GM18868 (cell line): ENCODE measurements around the gene CDCA3.
A peak's percentile ranks its signal among the peaks of the same experiment; 100 is the strongest.

Experiments used
- ATAC-seq: cut with Tn5 transposase; IDR thresholded peaks from one replicate; pipeline ENCODE4 v1.9.1; 2021; ENCODE audit warnings: mild to moderate bottlenecking, moderate library complexity; ENCODE audit not compliant: unreplicated experiment

Gene CDCA3

DNA sequence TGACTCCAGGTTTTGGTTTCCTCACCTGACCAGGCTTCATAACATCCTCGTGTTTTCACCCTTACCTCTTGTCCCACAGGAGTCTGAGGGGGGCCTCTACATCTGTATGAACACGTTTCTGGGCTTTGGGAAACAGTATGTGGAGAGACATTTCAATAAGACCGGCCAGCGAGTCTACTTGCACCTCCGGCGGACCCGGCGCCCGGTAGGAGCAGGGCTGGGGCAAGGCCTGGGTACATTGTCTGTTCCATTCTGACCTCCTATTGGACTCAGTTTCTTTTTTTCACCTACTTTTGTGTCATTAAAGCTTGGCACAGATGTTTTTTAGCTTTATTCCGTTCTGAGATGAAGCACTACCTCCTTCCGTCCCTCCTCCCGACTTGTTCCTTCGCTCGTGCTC lies 4.2 kb upstream of the CDCA3 start:
- ATAC-seq, result no peak

DNA sequence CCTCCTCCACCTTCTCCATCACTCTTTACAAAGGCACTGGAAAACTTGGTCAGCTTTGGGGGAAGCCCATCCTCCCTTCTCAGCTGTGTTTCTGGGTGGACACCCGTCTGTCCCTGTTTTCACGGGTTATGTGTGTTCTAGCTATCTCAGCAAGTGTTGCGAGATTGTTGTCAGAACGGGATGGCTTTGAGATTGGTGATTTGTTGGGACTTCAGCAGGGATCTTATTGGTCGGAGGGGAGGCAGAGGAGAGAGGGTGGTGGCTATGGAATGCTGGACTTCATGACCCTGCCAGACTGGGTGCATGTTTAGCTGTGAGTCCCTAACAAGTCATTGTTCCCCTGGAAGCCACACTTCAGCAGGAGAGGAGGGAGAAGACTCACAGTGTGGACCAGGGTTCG lies 3.0 kb upstream of the CDCA3 start:
- no peak for ATAC-seq

GRCh38 chr12:6853626-6854025 lies 2.5 kb upstream of the CDCA3 start:
- ATAC-seq, result no peak

DNA sequence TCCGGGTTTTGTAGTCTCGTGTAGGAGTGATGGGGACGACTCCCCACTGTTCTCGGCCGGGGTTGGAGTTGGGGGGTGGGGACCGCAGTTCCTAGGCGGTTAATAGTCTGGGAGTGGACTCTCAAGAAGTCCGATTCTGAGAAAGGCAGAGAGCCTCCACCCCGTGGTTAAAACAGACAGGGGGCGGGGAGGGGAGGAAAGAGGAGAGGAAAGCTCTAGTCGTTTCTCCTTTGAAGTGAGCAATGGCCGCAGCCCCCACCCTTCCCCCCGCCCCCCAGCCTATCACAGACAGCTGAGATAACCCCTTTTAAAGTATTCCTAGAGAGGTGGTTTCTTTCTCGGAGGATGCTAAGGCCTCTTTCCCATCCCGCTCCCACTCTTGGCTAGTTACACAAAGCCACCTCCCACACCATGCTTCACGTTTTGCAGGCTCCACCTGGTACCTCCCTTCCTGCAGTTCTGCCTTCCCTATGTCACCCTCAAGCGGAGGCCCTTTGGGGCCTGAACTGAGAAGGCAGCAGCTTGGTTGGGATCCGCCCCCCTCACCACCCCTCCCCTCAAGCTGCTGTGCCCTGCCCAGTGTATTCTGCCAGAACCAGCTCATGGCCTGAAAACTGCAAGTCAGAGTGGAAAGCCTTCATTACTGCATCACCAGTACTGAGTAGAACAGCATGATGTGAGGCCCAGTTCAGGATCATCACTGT lies 1.7 kb upstream of the CDCA3 start:
- ATAC-seq, result no peak

- peak; percentile 73 for ATAC-seq
These were observed 1.0 kb upstream of the CDCA3 start, which contains the start of gene USP5 for GRCh38 chr12:6851921-6852650. TSS of gene USP5 (plus strand) at chr12:6852150. CDS start at chr12:6852180, 30 bp downstream.

GRCh38 chr12:6850796-6851152 lies 312 bp downstream of the CDCA3 start:
- ATAC-seq, result no peak

- ATAC-seq, result no peak
These were observed 1.0 kb downstream of the CDCA3 start for GRCh38 chr12:6849976-6850560.

GRCh38 chr12:6849427-6849826 lies 1.7 kb downstream of the CDCA3 start:
- no peak for ATAC-seq

DNA sequence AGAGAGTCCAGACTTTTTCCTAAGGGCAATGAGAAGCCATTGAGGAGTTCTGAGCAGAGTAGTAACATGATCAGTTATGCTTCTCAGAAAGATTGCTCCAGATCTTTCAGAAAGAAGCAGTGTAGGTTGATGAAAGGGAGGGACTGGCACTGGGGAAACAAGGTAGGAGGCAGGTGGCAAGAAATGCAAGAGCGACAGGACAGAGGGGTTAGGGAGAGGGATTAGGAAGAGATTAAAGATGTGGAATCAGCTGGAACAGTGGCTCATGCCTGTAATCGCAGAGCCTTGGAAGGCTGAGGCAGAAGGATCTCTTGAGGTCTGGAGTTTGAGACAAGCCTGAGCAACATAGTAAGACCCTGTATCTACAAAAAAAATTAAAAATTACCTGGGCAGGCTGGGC lies 3.4 kb downstream of the CDCA3 start:
- ATAC-seq, result no peak

DNA sequence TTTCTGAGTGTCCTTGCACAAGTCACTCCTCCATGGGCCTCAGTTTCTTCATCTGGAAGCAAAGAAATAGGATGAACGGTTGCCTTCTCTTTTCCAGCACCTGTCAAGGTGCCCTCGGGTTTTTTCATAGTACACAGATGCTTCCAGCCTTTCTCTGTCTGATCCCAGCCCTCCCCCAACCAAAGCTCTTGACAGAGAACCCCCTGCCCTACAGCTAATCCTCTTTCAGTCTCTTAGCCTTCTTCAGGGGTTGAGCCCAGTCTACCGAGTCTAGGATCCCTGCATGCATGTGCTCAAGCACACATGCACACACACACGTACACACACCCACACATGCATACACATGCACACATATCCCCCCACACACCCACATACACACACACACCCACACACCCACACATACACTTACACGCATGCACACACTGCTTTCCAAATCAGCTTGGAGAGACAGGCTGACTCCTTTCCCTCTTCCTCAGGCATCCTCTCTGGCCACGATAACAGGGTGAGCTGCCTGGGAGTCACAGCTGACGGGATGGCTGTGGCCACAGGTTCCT lies 4.7 kb downstream of the CDCA3 start:
- ATAC-seq, result no peak

GRCh38 chr12:6845395-6845794 lies 5.7 kb downstream of the CDCA3 start:
- no peak for ATAC-seq

DNA sequence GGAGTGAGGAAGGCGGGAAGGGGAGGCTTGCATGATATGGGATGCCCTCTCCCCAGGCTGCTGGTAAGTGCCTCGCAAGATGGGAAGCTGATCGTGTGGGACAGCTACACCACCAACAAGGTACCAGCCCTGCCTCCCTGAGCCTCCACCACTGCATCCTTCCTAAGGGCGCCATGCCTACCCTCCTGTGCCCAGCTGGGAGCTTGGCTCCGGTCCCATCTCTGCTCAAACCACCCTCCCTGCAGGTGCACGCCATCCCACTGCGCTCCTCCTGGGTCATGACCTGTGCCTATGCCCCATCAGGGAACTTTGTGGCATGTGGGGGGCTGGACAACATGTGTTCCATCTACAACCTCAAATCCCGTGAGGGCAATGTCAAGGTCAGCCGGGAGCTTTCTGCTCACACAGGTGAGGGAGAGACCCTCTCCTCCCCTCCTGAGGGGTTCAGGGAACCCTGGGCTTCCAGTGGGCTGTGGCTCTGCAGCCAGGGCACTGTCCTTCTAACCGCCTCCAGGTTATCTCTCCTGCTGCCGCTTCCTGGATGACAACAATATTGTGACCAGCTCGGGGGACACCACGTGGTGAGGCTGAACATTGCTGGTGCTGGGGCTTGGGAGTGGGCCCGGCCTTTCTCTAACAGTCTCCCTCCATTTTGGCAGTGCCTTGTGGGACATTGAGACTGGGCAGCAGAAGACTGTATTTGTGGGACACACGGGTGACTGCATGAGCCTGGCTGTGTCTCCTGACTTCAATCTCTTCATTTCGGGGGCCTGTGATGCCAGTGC lies 7.8 kb downstream of the CDCA3 start:
- no peak for ATAC-seq

DNA sequence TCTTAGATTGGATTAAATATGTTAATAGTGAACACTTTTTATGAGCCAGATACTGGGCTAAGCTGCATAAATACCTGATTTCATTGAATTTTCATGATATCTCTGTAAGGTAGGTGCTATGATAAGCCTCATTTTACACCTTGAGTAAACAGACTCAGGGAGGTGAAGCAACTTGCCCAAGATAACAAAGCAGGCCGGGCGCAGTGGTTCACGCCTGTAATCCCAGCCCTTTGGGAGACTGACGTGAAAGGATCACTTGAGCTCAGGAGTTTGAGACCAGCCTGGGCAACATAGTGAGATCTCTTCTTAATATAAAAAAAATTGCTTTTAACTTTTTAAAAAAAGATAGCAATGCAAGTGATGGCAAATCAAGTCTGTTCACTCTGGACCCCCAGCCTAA lies 9.0 kb downstream of the CDCA3 start:
- no peak for ATAC-seq

DNA sequence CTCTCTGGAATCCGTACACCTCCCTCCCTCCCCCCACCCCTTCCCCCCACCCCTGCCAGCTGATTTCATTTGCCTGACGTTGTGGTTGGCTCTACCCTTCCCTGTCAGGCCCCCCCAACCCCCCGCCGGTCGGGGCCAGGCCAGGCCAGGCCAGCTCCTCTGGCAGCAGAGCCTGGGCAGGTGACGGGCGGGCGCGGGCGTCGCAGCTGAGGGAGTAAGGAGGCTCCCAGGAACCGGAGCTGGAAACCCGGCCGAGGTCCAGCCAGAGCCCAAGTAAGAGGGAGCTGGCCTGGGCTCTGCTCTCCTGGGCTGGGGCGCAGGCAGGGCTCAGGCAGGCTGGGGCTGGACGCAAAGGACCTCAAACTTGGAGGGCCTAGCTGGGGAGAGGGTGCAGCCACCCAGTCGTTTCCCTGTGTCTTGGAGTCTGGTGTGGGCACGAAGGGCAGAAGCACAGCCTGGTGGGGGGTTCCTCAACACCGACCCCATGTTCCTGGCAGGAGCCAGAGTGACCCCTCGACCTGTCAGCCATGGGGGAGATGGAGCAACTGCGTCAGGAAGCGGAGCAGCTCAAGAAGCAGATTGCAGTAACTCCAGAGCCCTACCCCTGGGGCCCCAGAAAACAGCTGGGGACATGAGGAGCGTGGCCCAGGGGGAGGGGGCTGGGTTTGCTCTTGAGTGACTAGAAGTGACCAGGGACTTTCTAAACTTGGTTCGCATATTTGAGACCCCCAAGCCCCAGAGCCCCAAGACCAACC lies 10.1 kb downstream of the CDCA3 start, which contains the start of gene GNB3:
Gene GNB3 (plus strand): TSS at position 165 of the 755 bp plus-strand sequence. CDS start 363 bp downstream, at position 528.
- ATAC-seq, result no peak

- no peak for ATAC-seq
These were observed 10.8 kb downstream of the CDCA3 start for GRCh38 chr12:6840330-6840729.

DNA sequence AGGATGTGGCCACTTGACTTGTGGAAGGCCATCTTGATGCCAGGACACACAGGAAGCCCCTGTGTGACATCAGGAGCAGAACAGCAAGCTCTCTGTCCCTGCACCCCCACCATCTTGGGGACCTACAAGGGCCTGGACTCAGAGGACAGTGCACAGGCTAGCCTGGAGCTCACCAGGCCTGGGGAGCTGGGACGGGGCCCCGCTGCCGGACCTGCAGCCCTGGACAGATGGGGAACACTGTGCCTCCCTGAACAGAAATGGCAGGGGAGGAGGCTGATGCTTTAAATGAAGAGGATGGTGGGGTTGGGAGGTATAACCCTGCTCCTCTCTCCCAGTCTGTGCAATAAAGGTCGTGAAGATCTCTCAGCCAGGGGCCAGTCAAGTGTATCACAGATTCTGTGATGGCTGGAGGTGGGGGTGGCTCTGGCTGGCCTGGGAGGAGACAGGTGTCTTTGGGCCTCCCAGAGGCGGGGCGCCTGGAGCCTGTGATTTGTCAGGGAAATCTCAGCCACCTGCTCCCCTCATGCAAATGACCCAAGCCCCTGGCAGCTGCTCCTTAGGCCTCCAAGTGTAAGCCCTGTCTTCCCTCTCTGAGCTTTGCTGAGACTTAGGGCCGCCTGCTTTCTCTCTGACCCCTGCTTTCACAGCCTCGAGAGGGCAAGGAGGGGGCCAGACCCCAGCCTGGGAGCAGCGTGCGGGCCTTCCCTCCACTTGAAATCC lies 11.4 kb downstream of the CDCA3 start:
- ATAC-seq, result no peak

DNA sequence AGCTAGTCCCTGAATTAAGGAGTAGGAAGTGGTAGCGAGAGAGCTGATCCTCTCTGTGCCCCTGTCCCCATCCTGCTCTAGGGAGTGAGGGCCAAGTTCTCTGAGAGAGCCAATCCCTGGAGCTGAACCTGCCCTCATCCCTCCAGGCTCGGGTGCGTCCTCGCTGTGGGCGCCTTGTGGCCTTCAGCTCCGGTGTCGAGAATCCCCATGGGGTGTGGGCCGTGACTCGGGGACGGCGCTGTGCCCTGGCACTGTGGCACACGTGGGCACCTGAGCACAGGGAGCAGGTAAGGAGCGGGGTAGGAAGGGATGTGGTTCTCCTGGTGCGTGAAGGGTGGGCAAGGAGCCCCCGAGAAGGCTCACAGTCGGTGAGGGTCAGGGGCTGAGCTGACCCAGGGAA lies 12.2 kb downstream of the CDCA3 start:
- ATAC-seq, result no peak

DNA sequence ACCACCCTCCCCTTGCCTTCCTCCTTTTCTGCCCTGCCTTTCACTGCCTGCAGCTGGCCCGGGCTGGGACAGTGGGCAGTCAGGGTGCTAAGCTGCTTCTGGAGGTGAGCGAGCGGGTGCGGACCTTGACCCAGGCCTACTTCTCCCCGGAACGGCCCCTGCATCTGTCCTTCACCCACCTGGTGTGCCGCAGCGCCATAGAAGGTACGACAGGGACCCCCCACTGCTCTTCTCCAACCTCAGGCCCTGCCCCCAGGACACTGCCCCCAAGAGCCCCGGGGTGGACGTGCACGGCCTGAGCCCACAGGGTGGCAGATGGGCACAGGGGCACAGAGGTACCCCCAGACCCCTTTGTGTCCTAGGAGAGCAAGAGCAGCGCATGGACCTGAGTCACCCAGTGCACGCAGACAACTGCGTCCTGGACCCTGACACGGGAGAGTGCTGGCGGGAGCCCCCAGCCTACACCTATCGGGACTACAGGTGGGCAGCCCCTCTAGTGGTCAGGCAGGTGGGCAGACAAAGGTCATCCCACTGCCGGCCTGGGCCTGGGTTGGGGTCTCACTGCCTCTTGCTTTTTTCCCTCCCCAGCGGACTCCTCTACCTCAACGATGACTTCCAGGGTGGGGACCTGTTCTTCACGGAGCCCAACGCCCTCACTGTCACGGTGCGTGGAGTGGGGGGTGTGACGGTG lies 13.6 kb downstream of the CDCA3 start:
- no peak for ATAC-seq

DNA sequence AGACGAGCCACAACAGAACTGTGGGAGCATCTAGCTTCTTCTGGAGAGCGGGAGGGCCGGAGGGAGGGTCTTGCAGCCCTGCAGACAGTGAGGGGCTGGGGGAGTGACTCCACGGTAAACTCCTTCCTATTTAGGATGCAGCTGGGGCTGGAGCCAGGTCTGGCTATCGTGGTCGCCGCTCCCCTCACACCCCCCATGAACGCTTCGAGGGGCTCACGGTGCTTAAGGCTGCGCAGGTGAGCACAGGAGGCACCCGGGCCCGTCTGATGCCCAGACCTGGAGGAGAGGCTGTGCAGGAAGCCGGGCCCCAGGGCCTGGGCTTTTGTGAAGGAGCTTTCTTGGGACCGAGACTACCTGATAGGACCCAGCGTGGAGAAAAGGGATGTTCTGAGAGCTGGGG lies 14.2 kb downstream of the CDCA3 start:
- no peak for ATAC-seq
